Psoas muscle (tissue), 8 donors: ENCODE data around the gene LMF1. TPM values are rescaled to one million over a fixed set of nuclear protein-coding genes. Genes with fewer than 3 reads are reported as not detected.

Experiments
- ATAC-seq, 4 donors: fragments of 200-7000 bp; cut with Tn5 transposase; one replicate each; pipeline ENCODE4 v1.9.1; 2020; ENCODE audit warnings: moderate library complexity in 3 of 4, mild to moderate bottlenecking in 2 of 4
- DNase-seq, 2 donors: peaks; one replicate each; pipeline ENCODE4 v3.0.0-alpha.2; 2020
- H3K27ac ChIP-seq: fragments of 200-600 bp; one replicate; pipeline ENCODE4 v1.8.0; 2022
- H3K27me3 ChIP-seq, 3 donors: fragments of 200-600 bp in 1 of 3; one replicate each; pipeline versions ENCODE4 v1.6.1 to v1.8.0; 2013 to 2022; ENCODE audit warnings: low read length in 2 of 3, mild to moderate bottlenecking in 2 of 3, moderate library complexity in 1 of 3; ENCODE audit not compliant: insufficient read depth in 3 of 3
- H3K36me3 ChIP-seq, 2 donors: fragments of 200-600 bp in 1 of 2; one replicate each; pipeline versions ENCODE4 v1.6.1 to v1.8.0; 2013 to 2022; ENCODE audit warnings: low read depth in 1 of 2, mild to moderate bottlenecking in 1 of 2, moderate library complexity in 1 of 2; ENCODE audit not compliant: insufficient read depth in 1 of 2
- H3K4me1 ChIP-seq: fragments of 200-600 bp; one replicate; pipeline ENCODE4 v1.8.0; 2022
- H3K4me3 ChIP-seq: fragments of 200-600 bp; one replicate; pipeline ENCODE4 v1.8.0; 2022; ENCODE audit warnings: mild to moderate bottlenecking
- H3K9me3 ChIP-seq: fragments of 200-600 bp; one replicate; pipeline ENCODE4 v1.8.0; 2022
- CTCF ChIP-seq: fragments of 200-600 bp; IDR thresholded peaks from one replicate; pipeline ENCODE4 v1.8.0; 2022; ENCODE audit warnings: antibody characterized with exemption
- WGBS, 3 donors: extraction: QIAGEN DNeasy Blood & Tissue Kit; methylation state at CpG; one replicate each; pipeline versions ENCODE4 v1.1.6 to v1.1.7; 2013; 5-methylcytosine and 5-hydroxymethylcytosine counted together
- intact Hi-C, 2 donors: fragments of 100-400 bp; cut with DNase I; formaldehyde crosslinking; loops; one replicate each; pipeline versions ENCODE4 v1.11.0 to v1.14.2; 2022
- polyA plus RNA-seq, 3 donors: library from polyadenylated mRNA; stranded (reverse); fragments of 200-250 nt; gene quantifications; one replicate each; pipeline ENCODE4 v1.2.3, GENCODE V29; 2013
- total RNA-seq, 4 donors: library from RNA; stranded (reverse); fragmentation: NEBNext Ultra II Directional in 2 of 4; extraction: Animal tissue kit (Norgen Biotek cat#: 25700) in 2 of 4; gene quantifications; one replicate each; pipeline versions ENCODE4 v1.2.1 to v1.2.4, GENCODE V29; 2021 to 2023
- donor health status: healthy with polysubstance abuse.
- donor health status: DM: no; HTN: no; CAD: no; lungs with moderate emphysema.
- donor health status: Bipolar disorder and iron deficiency.
- donor health status: healthy.
- donor health status: DM: yes; HTN: yes; CAD: no.
- donor health status: DM: no; HTN: no; CAD: no.
- donor health status: DM: no; HTN: no; CAD: no.
- donor health status: DM: yes; HTN: yes; CAD: no.

Gene LMF1
- total and polyA plus RNA-seq, 7 donors = 1.9 to 9.0 (median 4.0) TPM

- no peaks in the 10 kb centered on the region for H3K9me3 ChIP-seq
- no peak within 1 kb of the TSS for H3K27ac ChIP-seq
- ATAC-seq (no peak), DNase-seq (no peak)
- peaks cover 9% of the 10 kb centered on the region for H3K4me1 ChIP-seq
- no peaks in the 10 kb centered on the region for H3K36me3 ChIP-seq
- TF ChIP-seq CTCF = no peak
- H3K4me3 ChIP-seq = peak within 1 kb of the TSS; percentile 61
- WGBS, 3 donors = 0 to 2% (median 1%) methylated on average over 20 to 80 of the region's 80 CpGs
- intact Hi-C loops = no loop called here
- peaks cover 0 to 85% (median 38%) of the 10 kb centered on the region in 3 donors for H3K27me3 ChIP-seq
Measured at GRCh38 chr16:981695-982144, 10.9 kb upstream of the LMF1 start, which contains the start of gene SOX8. TSS of gene SOX8 (plus strand) at chr16:981770. CDS start at chr16:981923, 153 bp downstream.

DNA sequence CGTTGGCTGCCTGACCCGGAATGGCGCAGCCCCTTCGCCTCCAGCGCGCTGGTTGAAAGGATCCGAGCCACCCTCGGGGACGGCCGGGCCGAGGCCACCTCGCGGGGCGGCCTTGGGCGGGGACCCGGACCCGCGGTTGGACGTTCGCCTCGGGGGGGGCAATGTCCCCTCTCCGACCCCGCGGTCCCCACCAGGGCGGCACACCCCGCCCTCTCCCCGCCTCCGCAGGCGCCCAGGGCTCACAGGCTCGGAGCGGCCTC lies 9.7 kb upstream of the LMF1 start:
- ATAC-seq = peak in 1 of 4 donors; percentile 2

GRCh38 chr16:979859-980594 lies 9.2 kb upstream of the LMF1 start:
- intact Hi-C loops = no loop called here
- H3K9me3 ChIP-seq = no peaks in the 10 kb centered on the region
- 40 to 57% (median 48%) methylated on average over 55 to 63 of the region's 63 CpGs for WGBS, 3 donors
- no peak for TF ChIP-seq CTCF
- H3K4me1 ChIP-seq = peaks cover 9% of the 10 kb centered on the region
- H3K4me3 ChIP-seq = peak overlapping the region; percentile 61
- H3K27me3 ChIP-seq = peaks cover 0 to 82% (median 31%) of the 10 kb centered on the region in 3 donors
- DNase-seq = no peak
- H3K36me3 ChIP-seq = no peaks in the 10 kb centered on the region
- no peak overlapping the region for H3K27ac ChIP-seq
- no peak for ATAC-seq

More for the DNA sequence above, 9.7 kb upstream of the LMF1 start:
- WGBS, 3 donors = 0 to 5% methylated on average over 13 to 31 of the region's 31 CpGs; no CpG with 5 or more reads in 1 of the 3 donors
- peaks cover 0 to 85% (median 32%) of the 10 kb centered on the region in 3 donors for H3K27me3 ChIP-seq
- TF ChIP-seq CTCF = no peak
- H3K4me1 ChIP-seq = peaks cover 9% of the 10 kb centered on the region
- no peak for DNase-seq
- intact Hi-C loops = no loop called here
- H3K4me3 ChIP-seq = peak overlapping the region; percentile 61
- H3K27ac ChIP-seq = no peak overlapping the region
- H3K36me3 ChIP-seq = no peaks in the 10 kb centered on the region
- H3K9me3 ChIP-seq = no peaks in the 10 kb centered on the region

DNA sequence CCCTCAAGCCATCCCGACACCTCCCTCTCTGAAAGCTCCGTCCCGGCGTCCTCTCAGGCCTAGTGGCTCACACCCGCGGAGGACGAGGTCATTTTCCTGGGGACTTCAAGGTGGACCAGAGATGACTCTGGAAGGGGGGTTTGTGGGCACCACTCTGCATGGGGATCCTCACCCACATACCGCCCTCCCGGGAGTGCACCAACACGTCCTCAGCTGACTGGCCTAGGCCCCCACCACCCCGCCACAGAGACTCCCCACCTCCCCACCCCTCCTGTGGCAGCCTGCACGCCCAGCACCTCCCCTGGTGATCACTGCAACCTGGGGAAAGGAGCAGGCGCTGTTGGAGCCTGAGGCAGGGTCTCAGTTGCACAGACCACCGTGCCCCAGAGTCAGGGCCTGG lies 8.4 kb upstream of the LMF1 start:
- H3K4me3 ChIP-seq = no peak overlapping the region
- no peaks in the 10 kb centered on the region for H3K9me3 ChIP-seq
- peaks cover 0 to 83% (median 35%) of the 10 kb centered on the region in 3 donors for H3K27me3 ChIP-seq
- no peak for TF ChIP-seq CTCF
- WGBS, 3 donors = 81 to 86% (median 83%) methylated on average over 14 of the region's 14 CpGs
- peaks cover 9% of the 10 kb centered on the region for H3K4me1 ChIP-seq
- intact Hi-C loops = no loop called here
- H3K36me3 ChIP-seq = no peaks in the 10 kb centered on the region
- DNase-seq (no peak), ATAC-seq (no peak)
- H3K27ac ChIP-seq = no peak overlapping the region
